CD14-positive monocyte (primary cell): ENCODE measurements around the gene LSP1. TPM values are rescaled to one million over a fixed set of nuclear protein-coding genes. Genes with fewer than 3 reads are reported as not detected.
A peak's percentile ranks its signal among the peaks of the same experiment; 100 is the strongest.

Source experiments
- DNase-seq, 3 donors: peaks; one replicate each; pipeline ENCODE4 v3.0.0-alpha.2; 2011 to 2022
- H2AFZ ChIP-seq: 2 replicates; pipeline ENCODE4 v1.6.0; 2012; ENCODE audit warnings: mild to moderate bottlenecking, low read depth, low read length, inconsistent platforms; ENCODE audit not compliant: insufficient read depth, poor library complexity, severe bottlenecking
- H3K27ac ChIP-seq, 2 donors: 1 replicate in 1 of 2; 2 replicates in 1 of 2; pipeline ENCODE4 v1.5.1; 2012 to 2013; ENCODE audit warnings: low read length in 2 of 2, control low read depth in 1 of 2, inconsistent platforms in 1 of 2, low read depth in 1 of 2, mild to moderate bottlenecking in 1 of 2
- H3K27me3 ChIP-seq, 2 donors: one replicate each; pipeline versions ENCODE4 v1.6.0 to v1.6.1; 2011 to 2013; ENCODE audit warnings: low read length in 2 of 2; ENCODE audit not compliant: control insufficient read depth in 2 of 2, insufficient read depth in 2 of 2
- H3K36me3 ChIP-seq, 2 donors: replicated peaks in 1 of 2; 1 replicate in 1 of 2; 2 replicates in 1 of 2; pipeline versions ENCODE4 v1.5.1 to v1.6.1; 2012 to 2013; ENCODE audit warnings: low read length in 2 of 2, control low read depth in 1 of 2, inconsistent platforms in 1 of 2, mild to moderate bottlenecking in 1 of 2; ENCODE audit not compliant: insufficient read depth in 2 of 2, control insufficient read depth in 1 of 2
- H3K4me1 ChIP-seq, 2 donors: 1 replicate in 1 of 2; 2 replicates in 1 of 2; pipeline versions ENCODE4 v1.5.1 to v1.6.1; 2012 to 2013; ENCODE audit warnings: low read length in 2 of 2, control low read depth in 1 of 2, inconsistent platforms in 1 of 2, mild to moderate bottlenecking in 1 of 2, moderate library complexity in 1 of 2; ENCODE audit not compliant: insufficient read depth in 2 of 2, control insufficient read depth in 1 of 2
- H3K4me2 ChIP-seq: replicated peaks from 2 replicates; pipeline ENCODE3; 2012; ENCODE audit warnings: low read length, moderate library complexity, mild to moderate bottlenecking; ENCODE audit not compliant: poor library complexity, severe bottlenecking; ENCODE audit errors: extremely low read depth
- H3K4me3 ChIP-seq, 3 experiments: fragments of 200-600 bp in 1 of 3; sonication (generic) in 1 of 3; replicated peaks in 1 of 3; 1 replicate in 2 of 3; 2 replicates in 1 of 3; pipeline ENCODE4 v1.5.1; 2011 to 2013; ENCODE audit warnings: low read length in 3 of 3, mild to moderate bottlenecking in 3 of 3, control low read depth in 2 of 3, low read depth in 2 of 3, inconsistent platforms in 1 of 3, moderate library complexity in 1 of 3
- H3K79me2 ChIP-seq: 2 replicates; pipeline ENCODE4 v1.6.0; 2012; ENCODE audit warnings: mild to moderate bottlenecking, control low read depth, inconsistent platforms, low read length, moderate library complexity; ENCODE audit not compliant: insufficient read depth
- H3K9ac ChIP-seq: 2 replicates; pipeline ENCODE4 v1.6.0; 2017; ENCODE audit warnings: low read length, mild to moderate bottlenecking; ENCODE audit not compliant: insufficient read depth, poor library complexity, severe bottlenecking
- H3K9me3 ChIP-seq, 2 donors: replicated peaks in 1 of 2; 1 replicate in 1 of 2; 2 replicates in 1 of 2; pipeline versions ENCODE4 v1.5.1 to v1.6.1; 2012 to 2013; ENCODE audit warnings: low read length in 2 of 2, control low read depth in 1 of 2; ENCODE audit not compliant: control insufficient read depth in 1 of 2, insufficient read depth in 1 of 2
- H4K20me1 ChIP-seq: 2 replicates; pipeline ENCODE4 v1.6.0; 2012; ENCODE audit warnings: mild to moderate bottlenecking, low read length, control low read depth, moderate library complexity; ENCODE audit not compliant: insufficient read depth
- H3K27ac Mint-ChIP-seq, 7 donors: one replicate each; pipeline ENCODE4 v1.8.0; 2020; ENCODE audit warnings: mild to moderate bottlenecking in 7 of 7, mixed read lengths in 7 of 7, moderate library complexity in 6 of 7, inconsistent platforms in 2 of 7
- H3K27me3 Mint-ChIP-seq, 3 donors: one replicate each; pipeline ENCODE4 v1.8.0; 2021 to 2022; ENCODE audit warnings: low read depth in 3 of 3, mild to moderate bottlenecking in 3 of 3, mixed read lengths in 3 of 3, moderate library complexity in 3 of 3, inconsistent platforms in 1 of 3
- H3K36me3 Mint-ChIP-seq, 2 donors: one replicate each; pipeline ENCODE4 v1.8.0; 2020; ENCODE audit warnings: mixed read lengths in 2 of 2, inconsistent platforms in 1 of 2, mild to moderate bottlenecking in 1 of 2
- H3K4me1 Mint-ChIP-seq: one replicate; pipeline ENCODE4 v1.8.0; 2020; ENCODE audit warnings: mild to moderate bottlenecking, mixed read lengths
- H3K4me3 Mint-ChIP-seq, 2 donors: one replicate each; pipeline ENCODE4 v1.8.0; 2020; ENCODE audit warnings: mild to moderate bottlenecking in 2 of 2, mixed read lengths in 2 of 2, moderate library complexity in 1 of 2
- H3K9me3 Mint-ChIP-seq, 7 donors: one replicate each; pipeline ENCODE4 v1.8.0; 2020 to 2022; ENCODE audit warnings: mixed read lengths in 7 of 7, mild to moderate bottlenecking in 6 of 7, moderate library complexity in 6 of 7, inconsistent platforms in 2 of 7
- CTCF ChIP-seq: fragments of 200-600 bp; IDR thresholded peaks from one replicate; pipeline ENCODE4 v1.8.0; 2022; ENCODE audit warnings: antibody characterized with exemption, mild to moderate bottlenecking
- WGBS: methylation state at CpG from one replicate; pipeline ENCODE4 v1.1.5; 2013; ENCODE audit warnings: missing lambda C conversion rate; ENCODE audit not compliant: insufficient coverage; 5-methylcytosine and 5-hydroxymethylcytosine counted together
- intact Hi-C, 2 donors: fragments of 100-400 bp; cut with micrococcal nuclease; formaldehyde crosslinking; loops; one replicate each; pipeline versions ENCODE4 v1.15.0 to v1.15.1; 2023
- polyA plus RNA-seq, 3 donors: library from polyadenylated mRNA; depleted of rRNA in 1 of 3; unstranded in 2 of 3; stranded (reverse) in 1 of 3; fragments of 300-500 nt in 2 of 3; fragments of >200 nt in 1 of 3; fragmentation: Illumina TruSeq in 2 of 3; gene quantifications; 1 replicate in 2 of 3; 2 replicates in 1 of 3; pipeline ENCODE4 v1.2.3, GENCODE V29; 2012 to 2021

Gene LSP1
- polyA plus RNA-seq, 3 donors = 387 to 646 (median 542) TPM

GRCh38 chr11:1810761-1811160 lies 42.1 kb upstream of the LSP1 start:
- DNase-seq = peak; percentile 79 to 89 (median 84)
- peaks cover 3 to 41% (median 34%) of the 10 kb centered on the region in 7 donors for H3K9me3 Mint-ChIP-seq
- Histone ChIP-seq H3K4me2 (peak overlapping the region; percentile 50), H4K20me1 (no peaks in the 10 kb centered on the region), H3K27ac (no peak overlapping the region), H3K4me3 (peak overlapping the region in 1 of 3 experiments; percentile 24), H2AFZ (no peak overlapping the region), H3K36me3 (no peaks in the 10 kb centered on the region), H3K4me1 (peaks cover 14 to 15% of the 10 kb centered on the region in 2 donors), H3K9me3 (peaks cover 18 to 27% of the 10 kb centered on the region in 2 donors), H3K27me3 (peaks cover 52 to 90% of the 10 kb centered on the region in 2 donors), H3K9ac (no peak overlapping the region), H3K79me2 (no peaks in the 10 kb centered on the region)
- intact Hi-C loops = no loop called here
- TF ChIP-seq CTCF = no peak
- H3K4me1 Mint-ChIP-seq = peaks cover 20% of the 10 kb centered on the region
- peak overlapping the region in 4 of 7 donors; percentile 18 to 77 (median 48) for H3K27ac Mint-ChIP-seq
- peaks cover 10 to 15% of the 10 kb centered on the region in 2 donors for H3K36me3 Mint-ChIP-seq
- peaks cover 82 to 90% (median 87%) of the 10 kb centered on the region in 3 donors for H3K27me3 Mint-ChIP-seq
- 3% methylated on average over 10 of the region's 10 CpGs for WGBS
- peak overlapping the region in 1 of 2 donors; percentile 76 for H3K4me3 Mint-ChIP-seq

- Mint-ChIP-seq H3K9me3 (peaks cover 3 to 46% (median 39%) of the 10 kb centered on the region in 7 donors), H3K4me1 (peaks cover 20% of the 10 kb centered on the region), H3K27ac (no peak overlapping the region), H3K36me3 (peaks cover 10 to 15% of the 10 kb centered on the region in 2 donors), H3K4me3 (peak overlapping the region in 1 of 2 donors; percentile 86), H3K27me3 (peaks cover 84 to 92% (median 92%) of the 10 kb centered on the region in 3 donors)
- Histone ChIP-seq H3K9ac (no peak overlapping the region), H3K27me3 (peaks cover 43 to 87% of the 10 kb centered on the region in 2 donors), H3K79me2 (no peaks in the 10 kb centered on the region), H3K4me1 (peaks cover 14 to 15% of the 10 kb centered on the region in 2 donors), H3K4me2 (no peak overlapping the region), H3K36me3 (no peaks in the 10 kb centered on the region), H3K4me3 (no peak overlapping the region), H3K27ac (no peak overlapping the region), H4K20me1 (no peaks in the 10 kb centered on the region), H3K9me3 (peaks cover 21 to 27% of the 10 kb centered on the region in 2 donors), H2AFZ (no peak overlapping the region)
- DNase-seq = no peak
- WGBS = 97% methylated on average over 5 of the region's 5 CpGs
- no peak for TF ChIP-seq CTCF
- intact Hi-C loops = no loop called here
Observed at GRCh38 chr11:1812274-1812673, 40.6 kb upstream of the LSP1 start.
